ENCODE results near the gene GPC6.

GPC6 gene

GRCh38 chr13:94303644-94304174, 1077.1 kb downstream of the GPC6 start:
- in situ Hi-C loops (cut with HindIII; ENCODE audit: low sequenced_read_pairs), result no loop called here

DNA sequence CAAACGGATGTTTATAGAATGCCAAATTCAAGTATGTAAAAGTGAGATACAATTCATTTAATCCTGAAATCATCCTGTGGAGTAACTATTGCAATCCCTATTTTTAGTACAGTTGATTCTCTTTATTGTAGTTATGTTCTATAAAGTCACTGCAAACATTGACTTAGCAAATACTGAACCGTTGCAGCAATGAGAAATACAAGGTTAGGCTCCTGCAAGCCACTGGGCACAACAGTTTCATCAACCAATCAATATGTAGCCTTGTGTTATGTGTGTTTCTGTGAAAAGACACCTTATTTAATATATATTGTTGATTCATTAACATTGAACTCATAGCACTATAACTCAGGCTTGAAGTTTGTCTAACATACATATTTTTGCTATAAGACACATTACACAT, 1078.4 kb downstream of the GPC6 start:
- in situ Hi-C loops (cut with HindIII; ENCODE audit: low sequenced_read_pairs), result no loop called here

DNA sequence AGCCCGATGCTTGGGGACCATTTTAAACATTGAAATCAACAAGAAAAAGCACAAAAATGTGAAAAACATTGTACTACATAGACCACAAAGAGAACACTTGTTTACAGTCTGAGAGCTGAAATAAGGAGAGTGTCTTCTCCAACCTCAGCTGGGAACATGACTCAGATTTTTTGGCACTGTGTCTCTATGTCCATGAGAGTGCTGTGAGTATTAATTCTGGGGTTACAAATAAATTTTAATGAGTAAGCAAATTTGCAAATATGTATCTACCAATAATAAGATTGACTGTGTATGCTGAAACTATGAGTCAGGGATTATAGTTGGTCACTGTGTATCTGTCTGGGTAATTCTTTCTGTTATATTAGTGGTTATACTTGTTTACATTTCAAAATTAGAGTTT, 1078.9 kb downstream of the GPC6 start:
- in situ Hi-C loops (cut with HindIII; ENCODE audit: low sequenced_read_pairs), result no loop called here

DNA sequence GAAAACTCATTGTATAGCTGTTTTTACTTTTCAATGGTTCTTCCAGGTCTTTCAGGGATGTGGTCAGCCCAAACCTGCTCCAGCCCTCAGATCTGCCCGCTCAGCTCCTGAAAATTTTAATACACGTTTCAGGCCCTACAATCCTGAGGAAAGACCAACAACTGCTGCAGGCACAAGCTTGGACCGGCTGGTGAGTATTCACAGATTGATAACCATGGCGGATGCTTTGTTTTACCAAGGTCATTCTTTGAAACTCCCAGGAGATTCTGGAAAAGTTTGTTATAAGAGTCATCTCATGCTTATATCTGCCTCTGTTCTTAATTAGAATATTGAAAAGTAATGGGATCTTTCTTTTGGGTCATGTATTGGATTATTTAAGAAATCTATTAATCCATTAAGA, 1079.3 kb downstream of the GPC6 start:
- in situ Hi-C loops (cut with HindIII; ENCODE audit: low sequenced_read_pairs), result no loop called here

GRCh38 chr13:94308832-94309231, 1082.2 kb downstream of the GPC6 start:
- in situ Hi-C loops (cut with HindIII; ENCODE audit: low sequenced_read_pairs), result no loop called here

DNA sequence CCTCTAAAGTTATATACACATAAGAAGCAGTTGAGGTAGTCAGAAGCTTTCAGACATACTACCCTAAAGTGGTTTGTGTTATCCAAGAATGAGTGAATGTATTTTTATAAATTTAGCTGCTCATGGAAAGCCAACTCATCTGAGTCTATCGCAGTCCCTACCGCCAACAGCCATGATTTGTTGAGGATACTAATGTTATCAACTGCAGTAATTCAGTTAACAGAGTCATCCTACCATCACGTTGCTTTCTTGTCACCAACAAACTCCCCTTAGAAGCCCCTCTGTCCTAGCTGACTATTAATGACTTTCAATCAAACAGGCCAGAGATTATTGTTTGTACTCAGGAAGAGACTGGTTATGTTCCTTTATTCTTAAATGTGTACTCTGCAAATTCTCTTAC, 1083.0 kb downstream of the GPC6 start:
- in situ Hi-C loops (cut with HindIII; ENCODE audit: low sequenced_read_pairs), result no loop called here

GRCh38 chr13:94309997-94310855, 1083.6 kb downstream of the GPC6 start:
- in situ Hi-C loops (cut with HindIII; ENCODE audit: low sequenced_read_pairs), result no loop called here

GRCh38 chr13:94311893-94312292, 1085.3 kb downstream of the GPC6 start:
- in situ Hi-C loops (cut with HindIII; ENCODE audit: low sequenced_read_pairs), result no loop called here

GRCh38 chr13:94312511-94313216, 1086.1 kb downstream of the GPC6 start:
- in situ Hi-C loops (cut with HindIII; ENCODE audit: low sequenced_read_pairs), result no loop called here

DNA sequence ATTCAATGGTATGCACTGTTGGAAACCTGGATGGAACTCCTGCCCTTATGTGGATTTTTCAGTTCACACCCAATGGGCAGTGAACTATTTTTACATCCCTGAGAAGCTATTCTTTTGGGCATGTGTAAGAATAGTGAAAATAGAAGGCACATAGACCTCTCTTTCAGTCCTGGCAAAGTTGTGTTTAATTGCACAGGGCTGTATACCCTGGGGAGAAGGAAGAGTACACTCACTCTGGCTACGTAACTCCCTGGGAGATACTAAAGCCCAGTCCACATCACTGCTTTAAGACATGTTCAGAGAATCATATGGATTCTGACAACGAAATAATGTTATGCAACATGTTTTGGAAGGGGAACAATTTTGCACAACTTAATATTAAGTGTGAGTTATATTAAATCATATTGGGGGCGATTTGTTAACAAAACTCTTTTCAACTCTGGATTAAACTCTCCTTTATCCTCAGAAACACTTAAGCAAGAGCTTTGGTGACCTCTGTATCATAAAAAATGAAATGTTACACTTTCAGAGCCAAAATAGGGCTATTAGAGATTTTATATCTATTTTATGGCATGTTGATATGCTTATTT, 1086.8 kb downstream of the GPC6 start:
- in situ Hi-C loops (cut with HindIII; ENCODE audit: low sequenced_read_pairs), result no loop called here

DNA sequence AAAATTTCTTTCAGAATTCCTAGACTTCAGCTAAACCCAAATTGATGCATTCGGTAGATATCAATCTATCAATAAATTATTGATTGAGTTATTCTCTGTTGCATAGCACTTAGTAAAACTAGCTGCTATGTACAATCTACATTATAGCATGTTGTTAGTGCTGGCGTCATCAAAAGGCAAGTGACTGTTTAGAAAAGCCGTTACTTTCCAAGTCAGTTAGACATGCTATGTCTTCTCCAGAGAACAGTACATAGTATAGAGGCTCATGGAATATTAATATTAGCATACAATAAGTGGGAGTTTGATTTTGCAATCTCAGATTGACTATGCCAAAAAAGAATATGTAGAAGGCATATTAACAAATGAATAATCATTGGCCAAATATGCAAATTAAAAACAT, 1087.3 kb downstream of the GPC6 start:
- in situ Hi-C loops (cut with HindIII; ENCODE audit: low sequenced_read_pairs), result no loop called here

- in situ Hi-C loops (cut with HindIII; ENCODE audit: low sequenced_read_pairs), result no loop called here
Observed at GRCh38 chr13:94315188-94315587, 1088.6 kb downstream of the GPC6 start.

DNA sequence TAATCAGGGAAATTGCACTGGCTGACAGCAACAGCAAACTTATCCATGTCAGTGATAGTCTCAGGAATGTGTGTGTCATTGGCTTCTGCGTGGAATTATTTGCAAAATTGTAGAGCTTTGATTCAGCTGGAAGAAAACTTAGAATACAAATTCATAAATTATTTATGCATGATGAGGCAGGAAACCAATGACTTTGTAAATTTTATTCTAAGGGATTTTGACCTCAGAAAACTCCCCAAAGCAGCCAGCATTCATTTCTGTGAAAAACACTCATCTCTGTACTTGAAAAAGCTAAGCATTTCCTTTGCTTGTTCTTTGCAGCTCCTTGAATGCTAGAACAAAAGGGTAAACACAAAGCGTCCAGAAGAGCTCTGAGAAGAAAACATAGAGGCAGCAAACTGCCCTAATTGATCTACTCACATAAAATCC, 1090.5 kb downstream of the GPC6 start:
- in situ Hi-C loops (cut with HindIII; ENCODE audit: low sequenced_read_pairs), result no loop called here

- in situ Hi-C loops (cut with HindIII; ENCODE audit: low sequenced_read_pairs), result no loop called here
Observed at GRCh38 chr13:94318418-94318817, 1091.8 kb downstream of the GPC6 start.

DNA sequence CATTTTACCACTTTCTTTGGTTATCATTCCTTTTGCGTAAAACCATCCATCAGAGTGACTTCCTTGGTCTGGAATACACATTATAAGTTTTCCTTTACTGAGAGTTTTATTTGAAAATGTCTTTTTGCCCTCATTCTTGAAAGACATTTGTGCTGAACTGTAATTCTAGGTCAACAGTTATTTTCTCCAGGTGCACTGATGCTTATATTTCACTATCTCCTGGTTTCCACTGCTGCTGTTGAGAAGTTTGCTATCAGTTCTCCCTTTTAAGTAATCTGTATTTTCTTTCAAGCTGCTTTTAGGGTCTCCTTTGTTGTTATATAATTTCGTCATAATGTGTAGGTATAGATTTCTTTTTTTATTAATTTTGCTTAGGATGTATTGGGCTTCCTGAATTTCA, 1092.9 kb downstream of the GPC6 start:
- in situ Hi-C loops (cut with HindIII; ENCODE audit: low sequenced_read_pairs), result no loop called here

DNA sequence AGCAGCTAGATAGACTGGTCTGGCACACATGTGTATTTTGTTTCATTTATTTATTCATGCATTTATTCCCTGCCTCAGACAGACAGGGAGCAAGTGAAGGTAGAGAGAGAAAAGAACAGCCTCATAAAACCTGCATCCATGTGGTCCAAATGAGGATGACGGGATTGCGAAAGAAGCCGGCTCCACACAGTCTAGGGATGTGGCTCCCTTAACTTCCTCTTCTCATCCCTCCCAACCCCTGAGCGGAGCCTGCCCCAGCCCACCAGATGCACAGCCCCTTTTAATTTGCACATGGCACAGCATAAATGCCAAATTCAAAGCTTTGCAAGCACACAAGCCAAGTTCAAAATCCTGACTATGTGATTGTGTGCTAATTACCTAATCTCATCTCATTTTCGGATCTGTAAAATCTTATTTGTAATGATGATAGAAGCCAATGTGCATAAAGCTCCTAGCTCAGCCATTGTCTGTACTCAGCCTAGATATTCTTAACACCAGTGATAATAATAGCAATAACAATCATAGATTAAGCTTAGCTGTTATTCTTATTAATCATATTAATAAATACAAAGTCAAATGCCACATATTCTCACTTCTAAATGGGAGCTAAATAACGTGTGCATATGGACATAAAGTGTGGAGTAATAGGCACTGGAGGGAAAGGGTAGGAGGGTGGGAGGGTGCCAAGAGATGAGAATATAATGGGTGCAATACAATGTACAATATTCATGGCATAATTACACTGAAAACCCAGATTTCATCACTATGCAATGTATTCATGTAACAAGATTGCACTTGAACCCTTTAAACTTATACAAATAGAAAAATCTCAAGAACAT, 1096.5 kb downstream of the GPC6 start:
- in situ Hi-C loops (cut with HindIII; ENCODE audit: low sequenced_read_pairs), result no loop called here

DNA sequence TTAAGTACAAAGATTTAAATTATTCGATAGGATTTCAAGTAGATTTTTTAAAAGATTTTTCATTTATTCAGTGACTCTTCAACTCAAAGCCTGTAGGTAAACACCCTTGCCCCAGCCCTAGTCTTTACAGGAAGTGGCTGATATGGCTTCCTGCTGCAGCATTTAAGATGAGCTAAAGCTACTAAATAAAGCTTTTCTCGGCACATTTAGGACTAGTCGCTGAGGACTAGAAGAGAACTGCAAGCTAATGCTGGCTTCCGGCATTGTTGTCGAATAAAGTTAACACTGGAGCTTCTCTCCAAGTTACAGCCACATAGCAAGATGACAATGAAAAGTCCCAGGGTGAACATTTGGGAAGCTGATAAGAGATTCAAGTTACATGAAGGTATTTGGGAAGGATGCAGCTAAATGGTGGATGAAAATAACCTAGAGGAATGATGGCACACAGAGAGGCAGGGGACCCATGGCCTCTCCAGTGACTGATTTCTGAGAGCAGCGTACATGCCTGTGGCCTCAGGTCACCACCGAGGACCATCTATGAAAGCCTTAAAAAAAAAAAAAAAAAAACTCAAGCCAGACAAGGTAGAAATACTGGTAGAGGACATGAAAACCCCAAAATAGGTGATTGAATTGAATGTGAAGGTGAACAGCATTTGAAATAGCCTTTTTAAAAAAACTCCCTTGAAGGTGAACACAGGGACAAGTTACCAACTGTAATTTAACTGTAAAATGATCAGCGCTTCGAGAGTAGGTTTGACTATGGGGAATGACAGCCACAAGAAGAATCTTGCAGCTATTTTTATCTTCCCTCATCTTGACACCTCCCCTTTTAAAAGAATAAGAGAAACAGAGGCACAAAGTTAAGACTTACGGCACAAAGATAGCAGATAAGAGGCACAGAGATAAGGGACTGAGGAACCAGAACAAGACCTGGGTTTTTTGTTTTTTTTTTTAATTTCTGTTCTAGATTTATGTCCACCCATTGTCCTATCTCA, 1097.5 kb downstream of the GPC6 start:
- in situ Hi-C loops (cut with HindIII; ENCODE audit: low sequenced_read_pairs), result no loop called here

GRCh38 chr13:94324767-94325540, 1098.3 kb downstream of the GPC6 start:
- in situ Hi-C loops (cut with HindIII; ENCODE audit: low sequenced_read_pairs), result no loop called here

DNA sequence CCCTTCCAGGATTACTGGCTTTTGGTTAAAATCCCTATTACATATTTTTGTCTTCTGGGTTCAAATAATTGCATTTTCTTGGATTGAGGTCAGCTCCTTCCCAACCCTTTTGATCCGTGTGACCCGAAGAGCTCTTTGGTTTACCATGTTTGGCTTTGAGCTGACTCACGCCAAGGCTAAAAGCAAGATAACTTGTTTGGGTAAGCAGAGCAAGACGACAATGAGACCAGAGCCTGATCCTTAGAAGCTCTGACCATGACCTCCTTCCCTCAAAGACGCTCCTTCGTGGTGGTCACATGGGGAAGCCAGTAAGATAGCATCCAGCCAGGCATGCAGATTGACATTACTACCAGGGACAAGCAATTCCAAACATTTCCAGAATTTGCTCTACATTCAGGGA, 1099.0 kb downstream of the GPC6 start:
- in situ Hi-C loops (cut with HindIII; ENCODE audit: low sequenced_read_pairs), result no loop called here
